ENCODE data around the gene INSR. TPM values are rescaled to one million over a fixed set of nuclear protein-coding genes. Genes with fewer than 3 reads are reported as not detected.

INSR gene
- total RNA-seq, 4 donors from 2014 or later = 38.9 to 101 (median 67.7) TPM

GRCh38 chr19:7099597-7099921 lies 194.7 kb downstream of the INSR start:
- WGBS, 2 donors = 18% methylated on average over 9 of the region's 9 CpGs
- Histone ChIP-seq H3K4me3 (replicated peaks in 1 of 3) (peak overlapping the region in 2 of 3 donors; percentile 37 to 44), H3K9me3 (no peaks in the 10 kb centered on the region), H3K27ac (peak overlapping the region; percentile 89 to 95 (median 92)), H3K36me3 (no peaks in the 10 kb centered on the region), H3K4me1 (no peaks in the 10 kb centered on the region), H3K27me3 (no peaks in the 10 kb centered on the region)
- TF ChIP-seq POLR2A (IDR thresholded peaks at IDR 0.05) = no peak
- no peak for TF ChIP-seq CTCF (IDR thresholded peaks at IDR 0.05)
- DNase-seq = no peak
- intact Hi-C loops (cut with DNase I) = no loop called here

- TF ChIP-seq POLR2A (IDR thresholded peaks at IDR 0.05) (peak in 1 of 2 donors; percentile 63), CTCF (IDR thresholded peaks at IDR 0.05) (no peak)
- H3K4me1 ChIP-seq = no peaks in the 10 kb centered on the region
- WGBS, 2 donors = 1% methylated on average over 60 to 78 of the region's 78 CpGs
- intact Hi-C loops (cut with DNase I) = no loop called here
- H3K27me3 ChIP-seq = no peaks in the 10 kb centered on the region
- DNase-seq = peak; percentile 93 to 94
- no peaks in the 10 kb centered on the region for H3K9me3 ChIP-seq
- no peaks in the 10 kb centered on the region for H3K36me3 ChIP-seq
- H3K27ac ChIP-seq = peak overlapping the region; percentile 89 to 95 (median 92)
- H3K4me3 ChIP-seq (replicated peaks in 1 of 3) = peak overlapping the region in 2 of 3 donors; percentile 37 to 44
These were observed 195.3 kb downstream of the INSR start for GRCh38 chr19:7098701-7099596.

DNA sequence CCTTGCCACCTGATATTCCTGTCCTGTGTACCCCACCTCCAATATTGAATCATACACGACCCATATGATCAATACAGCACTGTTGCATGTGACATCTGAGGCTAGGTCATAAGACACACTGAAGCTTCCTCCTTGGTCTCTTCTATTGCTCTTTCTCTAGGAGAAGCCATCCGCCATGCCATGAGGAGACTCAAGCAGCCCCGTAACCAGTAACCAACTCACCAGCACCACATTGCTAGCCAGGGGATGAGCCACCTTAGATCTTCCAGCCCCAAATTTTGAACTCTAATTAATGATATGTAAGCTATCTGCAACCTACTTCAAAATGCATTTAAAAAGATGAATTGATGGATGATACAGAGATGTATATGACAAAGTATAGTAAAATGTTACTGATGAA lies 196.1 kb downstream of the INSR start:
- no peak for TF ChIP-seq CTCF (IDR thresholded peaks at IDR 0.05)
- no peak for TF ChIP-seq POLR2A (IDR thresholded peaks at IDR 0.05)
- intact Hi-C loops (cut with DNase I) = no loop called here
- Histone ChIP-seq H3K27ac (no peak overlapping the region), H3K27me3 (no peaks in the 10 kb centered on the region), H3K4me1 (no peaks in the 10 kb centered on the region), H3K9me3 (no peaks in the 10 kb centered on the region), H3K4me3 (replicated peaks in 1 of 3) (no peak overlapping the region), H3K36me3 (no peaks in the 10 kb centered on the region)
- DNase-seq = no peak
- 97 to 100% methylated on average over 3 of the region's 3 CpGs for WGBS, 2 donors

DNA sequence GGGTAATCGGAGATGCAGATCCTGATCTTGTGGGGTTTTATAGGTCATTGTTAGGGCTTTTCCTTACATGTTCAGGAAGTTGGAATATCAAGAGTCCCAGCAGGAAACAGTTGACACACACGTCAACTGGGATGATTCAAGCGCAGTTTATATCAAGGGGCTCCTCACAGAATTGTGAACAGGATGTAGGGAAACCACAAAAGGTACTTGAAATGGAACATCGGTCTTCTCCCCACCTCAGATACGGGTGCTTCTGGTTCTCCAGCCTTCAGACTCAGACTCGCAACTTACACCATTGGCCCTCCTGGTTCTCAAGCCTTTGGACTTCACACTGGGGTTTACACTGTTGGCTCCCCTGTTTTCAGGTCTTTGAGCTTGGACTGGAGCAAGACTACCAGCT lies 205.2 kb downstream of the INSR start:
- TF ChIP-seq CTCF (IDR thresholded peaks at IDR 0.05) (no peak), POLR2A (IDR thresholded peaks at IDR 0.05) (no peak)
- H3K27me3 ChIP-seq = no peaks in the 10 kb centered on the region
- H3K36me3 ChIP-seq = peaks cover 5 to 6% of the 10 kb centered on the region in 2 donors
- H3K4me1 ChIP-seq = no peaks in the 10 kb centered on the region
- peaks cover 6% of the 10 kb centered on the region for H3K9me3 ChIP-seq
- WGBS, 2 donors = 89 to 92% methylated on average over 6 of the region's 6 CpGs
- DNase-seq = no peak
- no peak overlapping the region for H3K27ac ChIP-seq
- no peak overlapping the region for H3K4me3 ChIP-seq (replicated peaks in 1 of 3)
- intact Hi-C loops (cut with DNase I) = no loop called here

All from thyroid gland (tissue), 4 donors.